ENCODE results near the gene SPTBN4.

DNA sequence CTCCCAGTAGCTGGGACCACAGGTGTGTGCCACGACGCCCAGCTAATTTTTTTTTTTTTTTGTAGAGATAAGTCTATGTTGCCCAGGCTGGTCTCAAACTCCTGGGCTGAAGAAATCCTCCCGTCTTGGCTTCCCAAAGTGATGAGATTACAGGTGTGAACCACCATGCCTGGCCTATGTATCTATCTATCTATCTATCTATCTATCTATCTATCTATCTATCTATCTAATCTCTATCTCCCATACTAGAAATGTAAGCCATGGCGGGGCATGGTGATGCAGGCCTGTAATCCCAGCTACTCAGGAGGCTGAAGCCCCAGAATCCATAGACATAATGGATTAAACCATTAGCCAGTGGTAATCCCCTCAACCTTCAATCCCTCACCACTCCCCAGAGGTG lies 16.1 kb upstream of the SPTBN4 start:
- TF ChIP-seq, protein P1, sequence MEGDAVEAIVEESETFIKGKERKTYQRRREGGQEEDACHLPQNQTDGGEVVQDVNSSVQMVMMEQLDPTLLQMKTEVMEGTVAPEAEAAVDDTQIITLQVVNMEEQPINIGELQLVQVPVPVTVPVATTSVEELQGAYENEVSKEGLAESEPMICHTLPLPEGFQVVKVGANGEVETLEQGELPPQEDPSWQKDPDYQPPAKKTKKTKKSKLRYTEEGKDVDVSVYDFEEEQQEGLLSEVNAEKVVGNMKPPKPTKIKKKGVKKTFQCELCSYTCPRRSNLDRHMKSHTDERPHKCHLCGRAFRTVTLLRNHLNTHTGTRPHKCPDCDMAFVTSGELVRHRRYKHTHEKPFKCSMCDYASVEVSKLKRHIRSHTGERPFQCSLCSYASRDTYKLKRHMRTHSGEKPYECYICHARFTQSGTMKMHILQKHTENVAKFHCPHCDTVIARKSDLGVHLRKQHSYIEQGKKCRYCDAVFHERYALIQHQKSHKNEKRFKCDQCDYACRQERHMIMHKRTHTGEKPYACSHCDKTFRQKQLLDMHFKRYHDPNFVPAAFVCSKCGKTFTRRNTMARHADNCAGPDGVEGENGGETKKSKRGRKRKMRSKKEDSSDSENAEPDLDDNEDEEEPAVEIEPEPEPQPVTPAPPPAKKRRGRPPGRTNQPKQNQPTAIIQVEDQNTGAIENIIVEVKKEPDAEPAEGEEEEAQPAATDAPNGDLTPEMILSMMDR (conservative IDR thresholded peaks at IDR 0.05): no peak
- TF ChIP-seq EZH2 (IDR thresholded peaks at IDR 0.05; ENCODE audit: low read depth): no peak

All from PC-9 (cell line).